Activated naive CD8-positive, alpha-beta T cell (primary cell): Measurements from ENCODE around the gene RAP2A.

Experiments
- H3K27ac Mint-ChIP-seq: one replicate; pipeline ENCODE4 v1.8.0; 2021; ENCODE audit warnings: mixed read lengths
- H3K27me3 Mint-ChIP-seq: one replicate; pipeline ENCODE4 v1.8.0; 2021; ENCODE audit warnings: mixed read lengths
- H3K36me3 Mint-ChIP-seq: one replicate; pipeline ENCODE4 v1.8.0; 2021; ENCODE audit warnings: mixed read lengths
- H3K4me1 Mint-ChIP-seq: one replicate; pipeline ENCODE4 v1.8.0; 2021; ENCODE audit warnings: low read depth, mixed read lengths
- H3K4me3 Mint-ChIP-seq: one replicate; pipeline ENCODE4 v1.8.0; 2021; ENCODE audit warnings: mild to moderate bottlenecking, mixed read lengths
- H3K9me3 Mint-ChIP-seq: one replicate; pipeline ENCODE4 v1.8.0; 2021; ENCODE audit warnings: low read depth, mixed read lengths

RAP2A gene

DNA sequence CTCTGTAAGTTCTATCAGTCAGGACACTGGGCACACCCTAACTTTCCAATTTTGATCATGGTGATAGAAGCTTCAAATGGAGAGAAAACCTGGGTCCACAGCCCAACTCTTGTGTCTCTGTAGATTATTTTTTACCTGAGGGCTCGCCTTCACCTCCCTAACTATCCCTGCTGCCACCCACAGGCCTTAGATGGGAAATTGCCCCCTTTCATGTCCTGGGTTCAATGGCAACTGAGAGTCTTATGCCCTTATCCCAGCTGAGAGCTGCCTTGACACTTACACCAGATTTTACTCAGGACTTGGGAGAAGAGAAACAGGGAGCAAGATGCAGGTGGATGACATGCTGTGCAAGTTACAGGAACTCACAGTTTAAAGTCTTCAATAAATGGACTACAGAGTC is 81.7 kb downstream of the RAP2A start:
- Mint-ChIP-seq H3K27me3 (peaks cover 15% of the 10 kb centered on the region), H3K36me3 (peaks cover 10% of the 10 kb centered on the region), H3K4me1 (no peaks in the 10 kb centered on the region), H3K27ac (no peak overlapping the region), H3K4me3 (no peak overlapping the region), H3K9me3 (peaks cover 9% of the 10 kb centered on the region)

DNA sequence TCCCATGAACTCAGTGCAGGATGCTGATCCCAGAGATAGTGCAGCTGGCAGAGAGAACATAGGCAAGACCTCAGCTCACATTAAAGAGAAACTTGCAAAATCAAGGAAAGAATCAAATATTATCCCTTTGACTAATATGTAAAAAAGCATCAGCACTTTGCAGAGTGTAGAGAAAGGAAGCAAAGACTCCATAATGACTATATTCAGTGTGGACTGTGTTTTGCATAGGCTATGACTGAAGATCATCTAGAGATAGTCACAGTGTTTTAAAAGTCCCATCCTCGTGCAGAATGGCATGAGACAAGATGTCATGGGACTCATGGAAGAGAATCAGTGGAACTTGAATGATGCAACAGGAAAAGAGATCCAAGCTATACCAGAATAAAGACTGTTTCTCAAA is 84.0 kb downstream of the RAP2A start:
- no peaks in the 10 kb centered on the region for H3K4me1 Mint-ChIP-seq
- H3K9me3 Mint-ChIP-seq, result no peaks in the 10 kb centered on the region
- no peaks in the 10 kb centered on the region for H3K27me3 Mint-ChIP-seq
- no peak overlapping the region for H3K4me3 Mint-ChIP-seq
- peaks cover 3% of the 10 kb centered on the region for H3K36me3 Mint-ChIP-seq
- no peak overlapping the region for H3K27ac Mint-ChIP-seq
